Endometrium (tissue), 2 donors: ENCODE data around the gene TMEM255B.
"Not testable (repeated sequence)": the region's sequence is repeated elsewhere in the genome, so short reads cannot be mapped to it uniquely, and the experiment has no call there.

ENCODE experiments used
- FAIRE-seq: peaks from 2 replicates; lab custom pipeline; 2012; peaks lifted over from hg19 to GRCh38; lab: Jason Lieb, UNC
- donor health status: control.
- donor health status: control.

TMEM255B gene

DNA sequence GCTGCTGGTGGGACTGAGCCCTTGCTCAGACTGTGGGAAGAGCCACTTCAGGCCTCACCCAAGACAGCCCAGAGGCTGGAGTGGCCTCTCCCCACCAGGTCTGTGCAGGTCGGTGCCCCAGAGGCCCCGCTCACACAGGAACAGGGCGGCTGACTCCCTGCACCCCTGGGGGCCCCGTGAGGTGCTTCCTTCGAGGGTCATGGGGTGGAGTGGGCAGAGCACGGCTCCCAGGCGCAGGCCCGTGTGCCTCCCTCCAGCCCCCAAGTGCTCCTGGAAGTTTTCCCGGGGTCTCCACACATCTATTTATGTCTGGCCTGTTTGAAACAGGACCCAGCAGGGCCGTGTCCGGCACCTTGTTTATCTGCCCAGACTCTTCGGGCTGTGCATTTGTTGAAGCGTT lies 9.5 kb upstream of the TMEM255B start:
- no peak for FAIRE-seq

DNA sequence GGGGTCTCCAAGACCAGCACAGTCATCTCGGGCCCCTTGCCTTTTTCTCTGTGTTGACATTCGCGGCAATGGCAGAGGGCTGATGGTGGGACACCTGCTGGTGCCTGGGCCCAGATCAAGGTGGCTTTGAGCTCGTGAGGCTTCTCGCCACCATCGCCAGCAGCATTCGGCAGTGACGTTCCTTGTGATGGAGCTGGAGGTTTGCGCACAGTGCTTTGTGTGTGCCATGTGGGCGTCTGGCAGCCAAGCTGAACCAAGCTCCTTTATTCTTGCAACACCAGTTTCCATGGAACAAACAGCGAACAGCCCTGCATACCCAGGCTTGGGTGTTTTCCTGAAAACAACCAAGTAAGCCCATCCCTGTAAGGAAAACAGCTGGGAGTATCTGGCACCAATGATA lies 9.1 kb upstream of the TMEM255B start:
- no peak for FAIRE-seq

DNA sequence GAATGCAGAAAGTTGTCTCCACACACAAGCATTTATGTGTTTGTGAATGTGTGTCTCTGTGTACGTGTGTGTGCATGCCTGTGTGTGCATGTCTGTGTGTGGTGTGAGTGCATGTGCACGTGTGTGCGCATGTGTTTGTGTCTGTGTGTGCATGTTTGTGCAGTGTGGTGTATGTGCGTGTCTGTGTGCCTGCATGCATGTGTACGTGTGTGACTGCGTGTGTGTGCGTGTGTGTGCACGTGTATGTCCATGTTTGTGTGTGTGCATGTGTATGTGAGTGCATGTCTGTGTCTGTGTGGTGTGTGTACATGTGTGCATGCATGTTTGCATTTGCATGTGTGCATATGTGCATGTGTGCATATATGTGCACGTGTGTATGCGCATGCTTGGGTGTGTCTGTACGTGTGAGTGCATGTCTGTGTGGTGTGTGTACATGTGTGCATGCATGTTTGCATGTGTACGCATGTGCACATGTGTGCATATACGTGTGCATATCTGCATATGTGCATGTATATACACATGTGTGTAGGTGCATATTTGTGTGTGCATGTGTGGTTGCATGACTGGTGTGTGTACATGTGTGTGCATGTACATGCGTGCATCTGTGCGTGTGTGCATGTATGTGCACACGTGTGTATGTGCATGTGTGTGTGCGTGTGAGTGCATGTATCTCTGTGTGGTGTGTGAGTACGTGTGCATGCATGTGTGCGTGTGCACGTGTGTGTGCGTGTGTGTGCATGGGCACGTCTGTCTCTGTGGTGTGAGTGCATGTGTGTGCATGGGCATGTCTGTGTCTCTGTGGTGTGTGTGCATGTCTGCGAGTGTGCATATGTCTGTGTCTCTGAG lies 8.2 kb upstream of the TMEM255B start:
- FAIRE-seq: no peak

DNA sequence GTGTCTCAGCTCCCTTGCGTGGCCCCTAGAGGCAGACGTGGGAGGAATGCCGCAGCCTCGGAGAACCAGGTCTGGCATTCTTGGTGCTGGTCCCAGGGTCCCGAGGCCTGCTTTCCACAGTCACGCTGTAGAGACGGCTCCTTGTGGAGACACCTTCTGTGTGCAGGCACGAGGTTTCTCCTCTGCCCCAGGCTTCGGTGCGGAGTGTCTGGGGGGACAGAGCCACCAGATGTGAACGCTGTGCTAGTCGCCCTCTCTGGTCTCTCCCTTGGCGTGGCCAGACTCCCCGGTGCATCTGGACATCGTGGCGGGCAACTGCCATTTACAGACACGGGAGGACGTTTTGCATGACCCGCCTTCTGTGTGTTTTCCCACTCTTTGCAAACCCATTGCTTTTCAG lies 7.5 kb upstream of the TMEM255B start:
- no peak for FAIRE-seq

DNA sequence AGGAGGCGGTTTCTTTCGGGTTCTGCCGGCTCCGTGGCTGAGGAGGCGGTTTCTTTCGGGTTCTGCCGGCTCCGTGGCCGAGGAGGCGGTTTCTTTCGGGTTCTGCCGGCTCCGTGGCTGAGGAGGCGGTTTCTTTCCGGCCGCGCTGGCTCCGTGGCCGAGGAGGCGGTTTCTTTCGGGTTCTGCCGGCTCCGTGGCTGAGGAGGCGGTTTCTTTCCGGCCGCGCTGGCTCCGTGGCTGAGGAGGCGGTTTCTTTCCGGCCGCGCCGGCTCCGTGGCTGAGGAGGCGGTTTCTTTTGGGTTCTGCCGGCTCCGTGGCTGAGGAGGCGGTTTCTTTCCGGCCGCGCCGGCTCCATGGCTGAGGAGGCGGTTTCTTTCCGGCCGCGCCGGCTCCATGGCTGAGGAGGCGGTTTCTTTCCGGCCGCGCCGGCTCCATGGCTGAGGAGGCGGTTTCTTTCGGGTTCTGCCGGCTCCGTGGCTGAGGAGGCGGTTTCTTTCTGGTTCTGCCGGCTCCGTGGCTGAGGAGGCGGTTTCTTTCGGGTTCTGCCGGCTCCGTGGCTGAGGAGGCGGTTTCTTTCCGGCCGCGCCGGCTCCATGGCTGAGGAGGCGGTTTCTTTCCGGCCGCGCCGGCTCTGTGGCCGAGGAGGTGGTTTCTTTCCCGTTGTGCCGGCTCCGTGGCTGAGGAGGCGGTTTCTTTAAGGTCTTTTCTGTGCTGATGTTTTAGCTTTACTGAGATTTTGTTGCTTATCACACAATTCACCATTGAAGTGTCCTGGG lies 6.6 kb upstream of the TMEM255B start:
- not testable (repeated sequence) for FAIRE-seq

DNA sequence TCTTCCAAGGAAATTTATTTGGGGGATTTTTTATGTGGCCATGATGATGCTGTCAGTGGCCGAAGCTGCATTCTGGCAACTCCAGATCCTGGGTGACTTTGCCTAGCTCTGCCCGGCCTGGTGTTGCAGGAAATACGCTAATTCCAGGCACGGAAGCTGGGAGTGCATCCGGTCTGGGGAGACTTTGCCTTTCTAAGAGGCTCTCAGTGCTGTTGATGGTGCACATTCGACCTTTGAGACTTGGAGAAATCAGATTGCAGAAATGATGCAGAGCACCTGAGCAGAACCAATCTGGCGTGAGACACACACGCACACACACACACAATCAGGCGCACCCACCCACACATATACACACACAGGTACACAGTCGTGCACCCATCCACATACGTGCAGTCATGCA lies 5.9 kb upstream of the TMEM255B start:
- no peak for FAIRE-seq

DNA sequence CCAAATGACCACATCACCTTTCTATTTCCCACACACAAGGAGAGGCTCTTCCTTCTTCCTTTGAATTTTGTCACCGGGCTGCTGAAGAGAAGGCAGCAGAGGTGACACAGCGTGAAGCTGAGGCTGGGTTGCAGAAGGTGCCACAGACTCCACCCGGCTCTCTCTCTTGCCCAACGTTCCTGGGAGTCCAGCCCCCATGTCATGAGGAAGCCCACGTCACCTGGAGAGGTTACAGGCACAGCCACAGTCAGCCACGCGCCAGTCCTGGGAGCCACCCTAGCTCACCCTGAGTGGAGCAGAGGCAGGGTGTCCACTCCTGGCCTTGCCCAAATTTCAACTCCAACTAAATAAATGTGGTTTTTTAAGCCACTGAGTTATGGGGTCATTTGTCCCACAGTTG lies 4.8 kb upstream of the TMEM255B start:
- FAIRE-seq: no peak

DNA sequence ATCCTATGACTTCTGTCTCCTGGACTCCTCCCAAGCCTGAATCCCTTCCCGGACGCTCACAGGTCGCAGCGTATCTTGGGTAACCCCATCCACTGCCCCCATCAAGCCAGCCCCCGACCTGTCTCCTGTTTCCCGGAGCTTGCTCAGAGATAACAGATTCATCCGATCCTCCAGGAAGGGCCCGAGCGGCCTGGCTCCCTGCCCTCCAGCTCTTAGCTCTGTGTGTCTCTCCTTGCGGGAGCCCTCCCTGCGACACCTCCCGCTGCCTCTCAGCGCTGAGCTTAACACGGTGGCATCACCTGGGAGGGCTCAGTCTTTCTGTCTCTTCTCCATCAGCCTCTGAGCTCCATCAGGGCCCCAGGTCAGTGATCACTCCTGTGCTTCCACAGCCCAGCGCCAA lies 4.3 kb upstream of the TMEM255B start:
- FAIRE-seq: no peak

DNA sequence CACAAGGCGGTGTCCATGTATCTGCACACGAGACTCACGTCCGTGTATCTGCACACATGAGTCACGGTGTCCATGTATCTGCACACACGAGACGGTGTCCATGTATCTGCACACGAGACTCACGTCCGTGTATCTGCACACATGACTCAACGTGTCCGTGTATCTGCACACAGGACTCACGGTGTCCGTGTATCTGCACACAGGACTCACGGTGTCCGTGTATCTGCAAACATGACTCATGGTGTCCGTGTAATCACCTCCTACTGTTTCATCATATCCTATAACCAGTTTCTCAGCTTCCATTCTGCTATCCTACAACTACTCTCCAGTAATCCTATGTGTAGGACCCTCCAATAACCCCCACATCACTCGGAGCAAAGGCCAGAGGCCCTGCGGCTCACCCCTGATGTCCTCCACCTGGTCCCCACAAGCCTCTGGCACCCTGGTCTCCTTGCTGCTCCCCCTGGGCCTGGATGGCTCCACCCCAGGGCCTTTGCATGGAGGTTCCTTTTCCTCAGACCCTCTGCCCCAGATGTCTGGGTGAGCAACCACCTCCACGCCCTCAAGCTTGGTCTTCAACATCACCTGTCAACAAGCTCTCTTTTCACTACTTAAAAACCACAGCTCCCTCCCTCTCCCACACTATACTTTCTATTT lies 2.5 kb upstream of the TMEM255B start:
- FAIRE-seq: no peak

DNA sequence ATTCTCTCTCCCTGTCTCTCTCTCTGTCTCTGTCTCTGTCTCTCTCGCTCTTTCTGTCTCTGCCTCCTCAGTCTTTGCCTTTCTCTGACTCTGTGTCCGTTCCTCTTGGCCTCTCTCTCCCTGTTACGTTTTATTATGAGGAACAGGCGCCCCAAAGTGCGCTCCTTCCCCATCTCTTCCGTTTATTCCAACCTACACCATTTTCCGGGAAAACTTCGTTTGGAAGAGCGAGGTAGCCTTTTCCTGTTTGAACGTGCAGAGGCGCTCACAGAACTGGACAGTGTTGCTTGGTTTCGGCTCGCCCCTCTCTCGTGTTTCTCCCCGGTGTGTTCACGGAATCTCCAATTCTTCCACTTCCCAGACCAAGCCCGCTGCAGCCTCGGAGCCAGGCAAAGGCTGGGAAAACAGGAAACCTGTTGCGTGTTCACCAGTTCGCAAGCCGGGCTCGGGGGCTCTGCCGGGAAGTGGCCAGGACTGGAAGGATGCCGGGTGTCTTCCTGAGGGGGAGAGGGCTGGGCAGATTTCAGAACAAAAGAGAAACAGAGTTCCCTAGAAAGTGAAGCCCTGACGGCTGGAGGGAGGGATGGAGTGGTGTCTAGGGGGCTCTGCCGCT lies 605 bp downstream of the TMEM255B start:
- no peak for FAIRE-seq

DNA sequence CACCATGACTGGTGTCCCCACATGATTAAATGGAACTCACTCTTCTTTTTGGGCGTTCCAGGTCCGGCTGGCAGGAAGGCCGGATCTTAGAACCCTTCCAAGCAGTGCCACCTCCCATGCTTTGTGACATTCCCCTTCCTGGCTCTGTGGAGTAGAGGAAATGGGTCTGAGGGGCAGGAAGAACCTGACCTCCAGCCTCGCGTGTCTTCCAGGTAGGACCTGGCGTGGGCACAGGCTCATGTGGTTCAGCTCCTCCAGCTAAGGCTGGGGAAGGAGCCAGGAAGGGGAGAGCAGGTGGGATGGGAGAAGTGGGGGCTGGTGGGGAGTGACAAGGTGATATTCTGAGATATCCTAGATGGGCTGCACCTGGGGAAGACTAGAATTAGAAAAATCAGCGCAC lies 2.1 kb downstream of the TMEM255B start:
- FAIRE-seq: no peak

DNA sequence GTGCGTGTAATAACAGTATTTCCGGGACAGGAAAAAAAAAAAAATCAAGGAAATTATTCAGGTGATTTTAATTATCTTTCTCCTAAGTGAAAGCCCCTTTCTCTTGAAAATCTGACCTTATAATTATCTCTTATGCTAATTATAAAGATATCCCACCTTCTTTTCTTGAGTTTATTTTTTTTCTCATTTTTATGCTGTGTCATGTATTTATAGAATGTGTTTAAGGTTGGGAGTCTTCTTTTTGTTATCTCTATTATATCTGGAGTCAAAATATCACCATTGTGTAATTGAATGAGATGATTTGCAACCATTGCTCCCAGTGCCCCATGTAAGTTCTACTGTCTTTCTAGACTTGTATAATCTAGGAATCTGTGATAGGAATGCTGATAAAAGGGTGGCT lies 3.0 kb downstream of the TMEM255B start:
- FAIRE-seq: no peak

DNA sequence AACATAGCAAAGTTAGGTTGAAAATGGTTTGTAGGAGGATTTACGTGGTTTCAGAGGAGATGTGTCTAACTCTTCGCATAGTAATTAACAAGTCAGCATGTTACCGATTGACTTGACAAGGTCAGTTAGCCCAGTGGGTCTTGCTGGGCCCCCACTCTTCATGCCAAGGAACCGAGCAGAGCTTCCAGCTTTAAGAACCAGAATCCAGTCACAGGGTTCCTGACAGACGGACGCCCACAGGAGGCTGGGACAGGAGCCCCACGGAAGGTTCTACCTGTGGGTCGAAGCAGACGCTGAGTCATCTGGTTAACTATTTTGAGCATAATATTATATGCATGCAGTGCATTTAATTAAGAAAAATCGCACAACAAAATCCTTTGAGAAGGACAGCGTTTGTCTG lies 3.5 kb downstream of the TMEM255B start:
- no peak for FAIRE-seq

DNA sequence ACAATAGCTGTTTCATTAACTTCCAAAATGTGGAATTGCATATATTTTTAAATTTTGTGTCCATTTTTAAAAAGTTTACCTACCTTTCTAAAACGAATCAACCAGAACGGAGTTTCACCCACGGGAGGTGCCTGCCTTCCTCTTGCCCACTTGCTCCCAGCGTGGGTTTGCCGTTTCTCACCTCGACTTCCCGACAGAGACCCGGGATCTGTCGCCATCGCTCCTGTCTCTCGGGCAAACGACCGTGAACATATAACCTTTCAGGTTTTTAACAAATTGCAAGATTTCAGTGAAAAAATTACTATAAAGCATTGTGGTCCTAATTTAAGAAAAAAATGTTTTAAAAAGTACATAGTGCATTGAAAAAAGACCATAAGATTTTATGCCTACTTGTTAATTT lies 4.2 kb downstream of the TMEM255B start:
- no peak for FAIRE-seq

DNA sequence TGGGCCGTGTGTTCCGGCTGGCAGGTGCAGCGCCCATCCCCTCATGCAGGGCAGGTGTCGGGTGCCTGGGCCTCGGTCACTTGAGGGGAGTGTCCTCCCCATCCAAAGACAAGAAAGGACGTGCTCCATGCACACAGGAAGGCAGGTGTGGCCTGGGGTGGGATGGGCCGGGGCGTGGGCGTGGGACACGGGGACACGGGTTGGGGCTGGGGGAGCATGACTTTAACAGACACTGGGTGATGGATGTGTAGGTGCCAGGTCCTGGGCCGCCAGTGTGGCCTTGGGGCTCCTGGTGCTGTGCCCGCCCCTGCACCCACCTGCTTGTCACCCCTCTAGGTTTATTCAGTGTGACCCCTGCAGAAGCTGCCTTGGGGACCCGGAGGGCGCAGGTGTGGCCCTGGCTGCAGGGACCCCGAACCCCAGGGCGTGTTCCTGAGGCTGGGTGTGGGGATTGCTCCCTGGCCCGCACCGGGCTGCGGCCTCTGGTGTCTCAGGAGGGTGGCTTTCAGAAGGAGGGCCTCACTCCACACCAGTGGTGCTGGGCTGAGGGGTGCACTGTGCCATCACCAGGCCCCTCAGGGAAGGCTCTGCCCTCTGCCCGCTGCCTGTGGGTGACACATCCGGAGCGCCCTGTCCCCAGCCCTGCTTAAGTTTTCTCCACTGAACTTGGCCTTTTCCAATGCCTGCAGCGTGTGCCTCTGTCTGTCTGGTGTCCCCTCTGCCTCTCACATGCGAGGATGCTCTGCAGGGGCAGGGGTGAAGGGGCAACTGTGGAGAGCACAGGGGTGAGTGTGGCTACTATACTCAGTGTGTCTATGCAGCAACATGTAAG lies 5.2 kb downstream of the TMEM255B start:
- FAIRE-seq: no peak

DNA sequence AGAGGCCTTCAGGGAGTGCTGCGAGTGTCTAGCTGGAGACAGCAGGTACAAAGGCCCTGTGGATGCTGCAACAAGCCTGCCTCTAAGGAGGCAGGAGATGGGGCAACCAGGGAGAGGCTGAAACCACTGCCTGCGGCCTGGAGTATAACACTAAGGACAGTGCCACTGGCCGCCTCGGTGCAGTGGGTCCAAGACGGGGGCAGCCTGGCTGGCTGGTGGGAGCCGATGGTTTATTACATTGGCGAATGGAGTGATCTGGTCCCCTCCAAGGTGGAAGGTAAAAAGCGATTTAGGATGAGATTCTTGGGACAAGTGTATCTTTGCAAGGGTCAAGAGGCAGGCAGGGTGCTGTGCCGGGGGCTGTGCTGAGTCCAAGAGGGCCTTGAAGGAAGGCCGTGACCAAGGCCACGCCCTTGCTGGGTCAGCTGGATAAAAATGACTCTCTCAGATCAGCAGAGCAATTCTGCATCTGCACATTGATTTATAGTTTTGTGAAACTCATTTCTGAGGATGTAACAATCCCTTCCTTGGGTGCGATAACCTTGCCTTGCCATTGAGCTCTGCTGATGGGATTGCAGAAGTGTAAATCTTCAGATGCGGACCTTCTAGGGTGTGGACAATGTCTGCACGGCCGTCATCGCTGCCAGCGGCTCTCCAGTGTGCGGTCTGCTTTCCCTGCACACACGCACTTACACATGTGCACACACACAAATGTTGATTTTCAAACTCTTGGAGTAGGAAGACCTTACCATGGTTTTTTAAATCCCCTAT lies 6.0 kb downstream of the TMEM255B start:
- FAIRE-seq: no peak

DNA sequence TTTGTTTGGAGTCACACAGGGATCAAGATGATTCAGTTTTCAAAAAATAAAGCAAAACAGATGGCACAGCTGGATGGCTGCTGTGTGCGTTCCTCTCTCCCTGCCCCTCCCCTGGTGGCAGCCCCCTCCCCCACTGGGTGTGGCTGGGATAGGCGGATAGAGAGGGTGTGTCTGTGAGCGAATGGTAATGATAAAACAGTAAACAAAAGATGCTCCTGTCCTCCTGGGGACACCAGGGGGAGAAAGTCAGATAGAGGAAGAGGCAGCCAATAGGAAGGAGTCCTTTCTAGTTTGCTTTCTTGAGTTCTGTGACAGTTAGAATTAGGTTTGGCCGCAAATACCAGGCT lies 6.5 kb downstream of the TMEM255B start:
- FAIRE-seq: no peak

DNA sequence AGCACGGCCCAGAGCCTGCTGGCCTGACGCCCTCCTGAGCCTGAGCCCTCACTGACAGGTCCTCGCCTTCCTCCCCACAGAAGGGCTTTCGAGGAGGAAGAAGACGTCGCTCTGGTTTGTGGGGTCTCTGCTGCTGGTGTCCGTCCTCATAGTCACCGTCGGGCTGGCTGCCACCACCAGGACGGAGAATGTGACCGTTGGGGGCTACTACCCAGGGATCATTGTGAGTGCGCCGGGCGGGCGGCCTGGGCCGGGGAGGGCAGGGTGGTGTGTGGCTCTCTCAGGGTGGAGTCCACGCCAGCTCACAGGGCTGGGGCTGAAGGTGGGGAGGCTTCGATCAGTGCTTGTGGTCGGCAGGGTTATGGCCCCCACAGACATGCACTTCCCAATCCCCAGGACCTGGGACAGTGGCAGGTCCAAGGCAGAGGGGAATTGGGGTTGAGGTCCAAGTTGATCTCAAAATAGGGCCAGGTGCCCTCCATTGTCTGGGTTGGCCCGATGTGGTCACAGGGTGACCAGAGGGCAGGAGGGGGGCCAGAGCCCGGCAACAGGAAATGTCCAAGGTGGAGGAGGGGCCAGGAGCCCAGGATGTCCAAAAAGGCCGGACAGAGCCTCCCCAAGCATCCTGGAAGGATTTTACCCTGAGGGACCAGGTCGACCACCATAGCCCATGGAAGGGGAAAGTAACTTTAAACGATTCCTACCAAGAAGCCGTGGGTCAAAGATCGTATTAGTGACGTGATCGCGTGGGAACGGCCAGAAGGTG lies 7.2 kb downstream of the TMEM255B start:
- no peak for FAIRE-seq

DNA sequence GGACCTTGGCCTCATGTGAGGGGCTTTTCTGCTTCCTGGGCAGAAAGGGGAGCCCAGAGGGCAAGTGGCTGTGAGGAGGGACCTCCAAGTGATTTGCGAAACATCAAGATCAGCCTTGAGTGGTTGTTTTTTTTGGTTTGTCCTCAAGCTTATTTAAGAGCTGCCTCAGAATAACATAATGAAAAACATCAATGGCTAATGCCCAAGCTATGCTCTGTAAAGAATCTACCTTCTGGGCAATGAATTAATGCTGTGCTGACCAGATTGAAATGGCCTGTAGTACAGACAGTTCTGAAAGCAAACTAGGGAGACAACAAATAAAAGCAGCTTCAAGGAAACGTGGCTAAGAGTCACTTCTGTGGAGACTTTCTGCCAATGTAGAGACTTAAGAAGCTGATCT lies 8.3 kb downstream of the TMEM255B start:
- no peak for FAIRE-seq
